HL-60 (cell line): ENCODE results near the gene AMH.

Experiments used
- CTCF ChIP-seq: IDR thresholded peaks from one replicate; pipeline ENCODE4 v1.5.1; 2011; ENCODE audit warnings: low read length, control low read depth, inconsistent platforms; ENCODE audit not compliant: insufficient read depth
- GABPA ChIP-seq: IDR thresholded peaks from 2 replicates; pipeline ENCODE4 v1.6.1; 2012; ENCODE audit warnings: low read depth
- POLR2AphosphoS5 ChIP-seq: IDR thresholded peaks from 2 replicates; pipeline ENCODE4 v1.6.1; 2012; ENCODE audit warnings: low read depth
- REST ChIP-seq: IDR thresholded peaks from 2 replicates; pipeline ENCODE4 v1.6.1; 2012; ENCODE audit warnings: low read depth; ENCODE audit not compliant: insufficient replicate concordance

GRCh38 chr19:2216361-2217225, 32.5 kb upstream of the AMH start:
- TF ChIP-seq CTCF (no peak), POLR2AphosphoS5 (peak; percentile 8; the same call in 1 of the 2 replicates), REST (no peak), GABPA (no peak)
